ENCODE results near the gene UPF2.

The UPF2 gene

DNA sequence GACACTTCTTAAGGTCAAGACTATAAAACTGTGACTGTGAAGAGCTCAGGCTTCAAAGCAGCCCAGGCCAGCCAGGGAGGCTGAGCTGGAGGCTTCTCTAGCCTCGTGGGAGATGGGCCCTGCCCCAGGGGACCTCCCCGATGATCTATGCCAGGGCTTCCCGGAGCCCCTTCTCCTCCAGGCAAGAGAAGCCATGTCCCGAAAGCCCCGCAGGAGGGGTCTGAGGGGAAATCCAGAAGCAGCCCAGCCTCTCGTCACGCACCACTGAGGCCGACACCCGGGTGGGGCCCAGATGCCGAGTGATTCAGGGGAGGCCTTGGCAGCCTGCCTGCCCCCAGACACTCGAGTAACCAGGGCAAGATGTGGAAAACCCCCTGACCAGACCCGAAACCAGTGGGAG, 155.8 kb downstream of the UPF2 start:
- TF ChIP-seq, protein P1, sequence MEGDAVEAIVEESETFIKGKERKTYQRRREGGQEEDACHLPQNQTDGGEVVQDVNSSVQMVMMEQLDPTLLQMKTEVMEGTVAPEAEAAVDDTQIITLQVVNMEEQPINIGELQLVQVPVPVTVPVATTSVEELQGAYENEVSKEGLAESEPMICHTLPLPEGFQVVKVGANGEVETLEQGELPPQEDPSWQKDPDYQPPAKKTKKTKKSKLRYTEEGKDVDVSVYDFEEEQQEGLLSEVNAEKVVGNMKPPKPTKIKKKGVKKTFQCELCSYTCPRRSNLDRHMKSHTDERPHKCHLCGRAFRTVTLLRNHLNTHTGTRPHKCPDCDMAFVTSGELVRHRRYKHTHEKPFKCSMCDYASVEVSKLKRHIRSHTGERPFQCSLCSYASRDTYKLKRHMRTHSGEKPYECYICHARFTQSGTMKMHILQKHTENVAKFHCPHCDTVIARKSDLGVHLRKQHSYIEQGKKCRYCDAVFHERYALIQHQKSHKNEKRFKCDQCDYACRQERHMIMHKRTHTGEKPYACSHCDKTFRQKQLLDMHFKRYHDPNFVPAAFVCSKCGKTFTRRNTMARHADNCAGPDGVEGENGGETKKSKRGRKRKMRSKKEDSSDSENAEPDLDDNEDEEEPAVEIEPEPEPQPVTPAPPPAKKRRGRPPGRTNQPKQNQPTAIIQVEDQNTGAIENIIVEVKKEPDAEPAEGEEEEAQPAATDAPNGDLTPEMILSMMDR (IDR thresholded peaks at IDR 0.05; ENCODE audit: low read depth, low read length, missing control alignments): no peak
- H3K4me3 ChIP-seq (replicated peaks; ENCODE audit: low read depth, low read length): no peak overlapping the region
- DNase-seq (ENCODE audit: extremely low read depth, low read depth): no peak

DNA sequence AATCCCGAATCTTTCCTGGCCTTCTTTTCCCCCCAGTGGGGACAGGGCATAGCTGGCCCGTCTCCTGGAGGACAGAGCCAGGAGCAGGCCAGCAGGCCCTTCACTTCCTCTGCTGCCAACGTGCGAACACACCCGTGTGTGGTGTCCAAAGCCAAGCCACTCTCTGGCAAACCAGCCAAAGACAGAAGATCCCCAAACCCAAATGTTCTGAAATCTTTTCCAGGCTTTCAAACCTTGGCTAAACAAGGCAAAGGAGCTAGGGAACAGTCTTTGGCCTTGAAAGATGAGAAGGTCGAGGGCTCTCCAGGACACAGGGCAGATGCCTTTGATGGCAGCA, 156.5 kb downstream of the UPF2 start:
- TF ChIP-seq, protein P1 (IDR thresholded peaks at IDR 0.05; ENCODE audit: low read depth, low read length, missing control alignments): no peak
- H3K4me3 ChIP-seq (replicated peaks; ENCODE audit: low read depth, low read length): no peak overlapping the region

DNA sequence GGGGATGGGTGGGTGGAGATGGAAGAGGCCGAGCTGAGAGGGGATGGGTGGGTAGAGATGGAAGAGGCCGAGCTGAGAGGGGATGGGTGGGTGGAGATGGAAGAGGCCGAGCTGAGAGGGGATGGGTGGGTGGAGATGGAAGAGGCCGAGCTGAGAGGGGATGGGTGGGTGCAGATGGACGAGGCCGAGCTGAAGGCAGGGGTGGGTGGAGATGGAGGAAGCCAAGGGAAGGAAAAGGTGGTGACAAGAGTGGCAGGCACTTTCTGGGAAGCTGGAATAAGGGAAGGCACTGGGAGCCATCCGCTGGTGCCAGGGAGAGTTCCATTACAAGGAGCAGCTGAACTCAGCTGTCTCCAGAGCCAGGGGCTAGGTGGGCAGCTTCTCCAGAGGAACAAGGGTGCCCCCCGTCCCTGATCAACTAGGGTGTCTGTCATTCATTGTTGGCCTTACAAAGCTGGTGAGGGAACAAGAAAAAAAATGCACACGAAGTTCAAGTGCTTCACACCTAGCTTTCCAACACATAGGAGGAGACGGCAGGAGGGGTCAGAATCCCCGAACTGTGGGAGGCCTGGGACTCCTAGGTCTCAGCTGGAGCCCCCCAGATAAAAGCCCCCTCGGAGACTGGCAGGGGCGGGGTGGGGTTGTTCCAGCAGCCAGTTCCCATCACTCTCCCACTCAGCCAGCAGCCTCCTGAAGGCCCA, 157.0 kb downstream of the UPF2 start:
- DNase-seq (ENCODE audit: extremely low read depth, low read depth): no peak
- TF ChIP-seq, protein P1 (IDR thresholded peaks at IDR 0.05; ENCODE audit: low read depth, low read length, missing control alignments): no peak

More for the DNA sequence above, 156.5 kb downstream of the UPF2 start:
- no peak for DNase-seq (ENCODE audit: extremely low read depth, low read depth)

DNA sequence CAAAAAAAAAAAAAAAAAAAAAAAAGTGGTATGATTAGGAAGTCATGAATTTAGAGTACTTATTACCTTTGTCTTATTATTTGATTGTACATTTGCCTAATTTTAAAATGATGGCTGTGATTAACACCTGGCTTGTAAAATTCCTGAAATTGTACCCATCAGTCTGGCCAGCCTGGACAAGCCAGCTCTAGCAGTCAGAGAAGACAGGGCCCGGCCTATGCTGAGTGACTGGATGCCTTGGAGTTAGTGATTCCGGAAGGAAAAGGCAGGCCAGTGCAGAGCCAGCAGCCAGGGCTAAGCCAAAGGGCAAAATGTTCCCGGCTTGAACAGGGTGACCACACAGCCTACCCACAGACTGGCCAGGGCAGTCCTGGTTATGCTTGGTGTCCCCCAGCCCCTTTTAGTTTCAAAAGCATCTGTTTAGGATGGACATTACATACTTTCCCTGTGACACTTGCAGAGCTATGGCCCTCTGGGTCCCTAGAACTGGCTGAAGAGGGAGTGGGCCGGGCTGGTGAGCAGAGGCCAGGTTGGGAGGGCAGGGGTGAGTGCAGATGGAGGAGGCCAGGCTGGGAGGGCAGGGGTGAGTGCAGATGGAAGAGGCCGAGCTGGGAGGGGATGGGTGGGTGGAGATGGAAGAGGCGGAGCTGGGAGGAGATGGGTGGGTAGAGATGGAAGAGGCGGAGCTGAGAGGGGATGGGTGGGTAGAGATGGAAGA, 157.7 kb downstream of the UPF2 start:
- no peak for DNase-seq (ENCODE audit: extremely low read depth, low read depth)
- TF ChIP-seq, protein P1 (IDR thresholded peaks at IDR 0.05; ENCODE audit: low read depth, low read length, missing control alignments): no peak
- H3K4me3 ChIP-seq (replicated peaks; ENCODE audit: low read depth, low read length): no peak overlapping the region

More for the DNA sequence above, 157.0 kb downstream of the UPF2 start:
- no peak overlapping the region for H3K4me3 ChIP-seq (replicated peaks; ENCODE audit: low read depth, low read length)

DNA sequence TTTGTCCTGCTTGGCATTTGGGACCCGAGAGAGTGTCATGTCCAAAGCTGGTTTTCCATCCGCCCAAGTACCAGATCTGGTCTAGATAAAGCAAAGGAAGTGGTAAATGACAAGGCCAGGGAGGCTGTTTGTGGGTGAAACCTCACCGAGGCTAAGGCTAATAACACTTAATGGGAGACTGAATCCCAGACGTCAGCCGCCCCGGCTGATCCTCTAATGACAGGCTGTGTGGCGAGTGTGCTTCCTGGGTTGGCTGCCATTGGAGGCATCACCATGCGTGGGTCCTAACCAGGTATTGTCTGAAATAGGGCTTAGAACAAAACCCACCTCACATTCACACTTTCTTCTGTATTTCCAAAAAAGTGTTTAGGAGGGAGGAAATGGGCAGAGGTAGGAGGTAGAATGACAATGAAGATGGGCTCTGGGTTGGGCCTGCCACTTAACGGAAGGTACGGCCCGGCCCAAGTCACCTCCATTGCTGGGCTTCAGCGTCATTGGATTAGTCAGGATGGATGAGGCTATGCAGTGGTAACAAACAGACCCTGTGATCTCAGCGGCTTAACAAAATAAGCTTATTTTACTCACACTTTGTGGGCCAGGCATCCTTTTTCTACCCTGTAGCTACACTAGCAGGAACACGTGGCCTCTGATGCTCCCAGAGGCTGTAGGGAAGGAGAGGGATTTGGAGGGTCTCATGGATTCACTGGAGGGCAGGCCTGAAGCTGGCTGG, 159.8 kb downstream of the UPF2 start:
- TF ChIP-seq, protein P1 (IDR thresholded peaks at IDR 0.05; ENCODE audit: low read depth, low read length, missing control alignments): no peak
- no peak overlapping the region for H3K4me3 ChIP-seq (replicated peaks; ENCODE audit: low read depth, low read length)
- DNase-seq (ENCODE audit: extremely low read depth, low read depth): no peak

DNA sequence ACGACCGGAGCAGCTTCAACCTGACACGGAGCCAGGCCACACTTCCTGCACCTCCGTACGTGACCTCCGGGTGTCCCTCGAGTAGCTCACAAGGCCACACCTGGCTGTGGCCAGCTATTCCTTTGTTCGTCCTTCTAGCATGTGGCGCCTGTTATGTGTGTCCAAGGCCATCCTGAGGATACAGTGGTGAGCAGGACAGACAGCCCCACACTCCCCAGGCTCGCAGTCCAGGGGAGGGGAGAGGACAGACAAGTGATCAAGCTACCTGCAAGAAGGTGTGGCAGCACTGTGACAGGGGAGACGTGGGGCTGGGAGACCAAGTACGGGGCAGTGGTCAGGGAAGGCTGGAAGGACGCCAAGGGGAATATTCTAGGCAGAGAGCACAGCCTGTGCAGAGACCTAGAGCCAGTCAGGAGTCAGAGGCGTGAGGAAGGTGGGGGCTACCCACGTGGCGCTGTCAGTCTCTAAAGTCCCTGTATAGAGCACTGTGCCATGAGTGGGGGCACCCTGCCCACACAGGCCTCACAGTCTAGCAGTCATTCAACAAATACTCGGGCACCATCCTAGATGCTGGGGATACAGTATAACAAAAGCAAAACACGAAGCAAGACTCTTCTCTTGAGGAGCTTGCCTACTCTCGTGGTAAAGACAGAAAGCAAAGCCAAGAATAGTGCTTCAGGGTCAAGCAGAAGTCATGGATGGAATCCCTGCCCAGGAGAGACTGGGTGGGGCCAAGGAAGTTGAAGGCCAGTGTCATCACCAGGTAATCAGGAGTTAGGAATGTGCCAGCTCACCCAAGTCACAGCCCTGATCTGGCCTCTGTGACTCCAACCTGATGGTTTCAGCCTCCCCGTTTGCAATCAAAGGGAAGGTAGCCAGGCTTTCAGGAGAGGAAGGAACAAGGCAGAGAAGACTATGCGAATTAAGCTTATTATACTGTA, 160.9 kb downstream of the UPF2 start:
- DNase-seq (ENCODE audit: extremely low read depth, low read depth): no peak
- H3K4me3 ChIP-seq (replicated peaks; ENCODE audit: low read depth, low read length): no peak overlapping the region
- TF ChIP-seq, protein P1 (IDR thresholded peaks at IDR 0.05; ENCODE audit: low read depth, low read length, missing control alignments): no peak
